Eye (tissue), 1 donor: ENCODE data around the gene GABRB2.
"Not testable (repeated sequence)": the region's sequence is repeated elsewhere in the genome, so short reads cannot be mapped to it uniquely, and the experiment has no call there.

Experiments used
- DNase-seq: peaks from one replicate; pipeline ENCODE4 v3.0.0-alpha.2; 2015

Gene GABRB2

DNA sequence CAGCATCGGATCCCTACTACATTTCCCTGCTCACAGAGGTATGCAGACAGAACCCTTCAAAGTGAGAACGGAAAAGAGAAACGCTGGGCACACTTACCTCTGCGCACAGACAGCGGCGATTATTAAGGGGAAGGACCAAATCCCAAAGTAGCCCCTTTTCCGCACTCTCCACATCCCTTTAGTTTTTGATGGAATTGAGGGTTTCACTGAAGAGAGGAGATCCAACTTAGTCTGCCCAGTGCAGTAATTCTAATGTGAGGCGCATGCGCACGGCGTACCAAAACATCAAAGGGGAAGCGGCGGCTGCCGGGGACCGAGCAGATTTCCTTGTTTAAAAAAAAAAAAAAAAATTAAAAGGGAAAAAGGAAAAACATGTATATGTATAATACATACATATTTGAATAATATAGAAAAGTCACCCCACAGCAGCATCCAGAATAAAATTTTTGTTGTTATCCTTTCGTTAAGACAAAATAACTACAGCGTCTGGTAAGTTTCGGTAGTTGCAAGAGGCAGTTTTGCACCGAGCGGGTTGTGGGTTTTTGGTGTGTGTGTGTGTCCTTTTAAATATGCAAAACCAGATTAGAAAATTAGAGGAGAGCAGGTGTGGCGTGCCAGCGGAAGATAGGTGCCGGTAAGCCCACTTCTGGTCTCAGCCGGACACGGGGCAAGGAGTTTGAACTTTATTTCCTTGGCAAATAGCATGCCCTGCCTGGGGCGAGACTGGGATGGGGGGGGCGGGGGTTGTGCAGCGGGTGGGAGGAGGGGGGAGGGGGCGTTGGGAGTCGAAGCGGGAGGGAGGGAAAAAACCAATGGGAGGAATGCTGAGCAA, at the start of gene GABRB2:
Gene GABRB2 (minus strand): TSS at position 256 of the 832 bp plus-strand sequence. CDS start 82 bp downstream, at position 174.
- DNase-seq: peak; percentile 93

DNA sequence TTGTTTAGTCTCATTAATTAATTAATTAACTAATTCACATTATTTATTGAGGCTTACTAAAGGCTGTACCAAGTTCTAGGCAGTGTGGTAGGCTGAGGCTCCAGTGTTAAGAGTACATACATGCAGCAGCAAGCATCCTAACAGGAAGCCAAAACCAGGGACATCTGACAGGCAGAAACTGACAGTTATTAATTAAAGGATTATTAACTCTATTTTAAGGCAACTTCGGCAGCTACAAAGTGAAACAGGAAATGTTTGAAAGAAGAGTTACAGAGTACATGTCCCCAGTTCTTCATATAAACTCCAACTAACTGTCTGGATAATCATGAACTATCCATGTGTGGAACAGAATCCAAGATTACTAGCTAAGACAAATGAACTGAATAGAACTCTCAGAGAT, 39.3 kb upstream of the GABRB2 start:
- DNase-seq: no peak

DNA sequence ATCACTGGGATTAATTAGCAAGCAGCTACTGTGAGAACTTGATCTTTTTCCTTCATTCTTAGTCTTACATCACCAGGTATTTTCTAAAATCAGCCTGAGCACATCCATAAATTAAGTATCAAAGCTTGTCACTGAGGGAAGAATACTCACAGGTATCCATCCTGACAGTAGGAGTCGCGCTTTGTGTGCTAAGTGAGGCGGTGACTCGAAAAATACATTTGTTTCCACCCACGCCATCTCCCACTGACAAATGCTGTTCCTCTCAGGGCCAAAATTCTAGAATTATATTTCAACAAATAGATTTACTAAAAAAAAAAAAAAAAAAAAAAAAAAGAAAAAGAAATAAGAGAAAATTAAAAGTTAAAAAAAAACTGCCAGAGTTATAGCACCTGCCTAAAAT, 34.1 kb upstream of the GABRB2 start:
- DNase-seq: no peak

DNA sequence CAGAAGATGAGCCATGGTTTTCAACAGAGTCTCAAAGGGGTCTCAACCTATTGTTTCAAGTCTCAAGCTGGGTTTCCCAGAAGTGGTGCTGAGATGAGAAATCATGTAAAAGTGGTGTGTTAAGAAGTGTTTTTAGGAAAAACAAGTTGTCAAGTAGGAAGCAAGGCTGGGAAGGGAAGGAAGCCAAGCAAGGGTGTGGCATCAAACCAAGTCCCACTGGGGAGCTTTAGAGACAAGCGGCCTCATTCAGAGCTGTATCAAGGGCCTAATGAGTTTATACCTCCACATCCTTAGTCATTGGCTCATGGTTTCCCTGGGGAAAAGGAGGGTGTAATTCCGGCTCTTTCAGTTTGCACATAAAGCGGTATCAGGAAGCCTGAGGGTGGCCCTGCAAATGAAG, 26.4 kb upstream of the GABRB2 start:
- no peak for DNase-seq

DNA sequence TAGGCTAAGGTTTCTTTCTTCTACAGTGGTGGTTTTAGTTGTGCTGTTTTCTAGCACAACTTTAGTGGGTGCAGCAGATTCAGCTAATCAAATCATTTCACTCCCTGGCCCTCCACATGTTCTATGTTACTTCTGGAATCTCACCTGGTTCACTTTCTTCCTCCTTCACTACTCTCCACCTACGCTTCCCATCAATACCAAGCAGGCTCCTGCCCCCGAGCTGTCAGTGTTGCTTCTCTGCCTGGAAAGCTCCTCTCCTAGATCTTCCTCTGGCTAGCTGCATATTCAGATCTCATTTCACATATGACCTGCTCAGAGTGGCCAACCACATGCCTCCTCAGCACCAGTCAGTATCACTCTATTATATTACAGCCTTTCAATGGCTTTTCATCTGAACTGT, 19.6 kb upstream of the GABRB2 start:
- no peak for DNase-seq

DNA sequence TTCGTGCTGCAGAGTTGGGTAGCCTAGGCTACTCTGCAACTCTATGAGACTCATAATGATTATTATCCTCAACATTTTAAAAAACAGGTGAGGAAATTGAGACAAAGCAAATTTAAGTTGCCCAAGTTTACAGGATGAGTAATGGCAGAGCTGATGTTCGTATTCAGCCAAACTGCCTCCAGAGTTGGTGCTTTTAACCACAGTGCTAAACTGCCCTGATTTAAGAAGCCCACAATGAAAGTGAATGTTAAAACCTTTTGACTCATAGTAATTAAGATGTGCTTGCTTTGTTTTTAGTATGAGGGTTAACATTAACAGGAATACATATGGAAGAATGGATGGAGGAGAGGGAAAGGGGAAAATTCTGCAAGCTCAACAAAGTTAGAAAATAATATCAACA, 15.9 kb upstream of the GABRB2 start:
- DNase-seq: no peak

DNA sequence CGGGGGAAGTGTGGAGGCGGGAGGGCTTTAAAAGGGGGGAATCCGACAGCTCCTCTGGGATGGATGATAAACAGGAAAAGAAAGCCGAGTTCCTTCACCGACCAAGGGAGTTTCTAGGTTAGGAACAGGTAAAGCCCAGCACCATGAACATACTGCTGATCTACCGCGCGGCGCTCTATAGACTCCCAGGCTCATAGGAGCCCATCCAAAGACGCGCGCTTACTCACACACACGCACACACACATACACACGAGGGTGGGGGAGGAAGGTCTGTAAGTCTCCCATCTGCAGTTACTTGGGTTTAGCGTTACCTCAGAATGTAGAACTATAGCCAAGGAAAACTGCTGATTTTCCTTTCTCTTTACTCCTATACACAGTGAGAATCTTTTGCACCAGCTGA, 2.6 kb upstream of the GABRB2 start:
- DNase-seq: peak; percentile 77

DNA sequence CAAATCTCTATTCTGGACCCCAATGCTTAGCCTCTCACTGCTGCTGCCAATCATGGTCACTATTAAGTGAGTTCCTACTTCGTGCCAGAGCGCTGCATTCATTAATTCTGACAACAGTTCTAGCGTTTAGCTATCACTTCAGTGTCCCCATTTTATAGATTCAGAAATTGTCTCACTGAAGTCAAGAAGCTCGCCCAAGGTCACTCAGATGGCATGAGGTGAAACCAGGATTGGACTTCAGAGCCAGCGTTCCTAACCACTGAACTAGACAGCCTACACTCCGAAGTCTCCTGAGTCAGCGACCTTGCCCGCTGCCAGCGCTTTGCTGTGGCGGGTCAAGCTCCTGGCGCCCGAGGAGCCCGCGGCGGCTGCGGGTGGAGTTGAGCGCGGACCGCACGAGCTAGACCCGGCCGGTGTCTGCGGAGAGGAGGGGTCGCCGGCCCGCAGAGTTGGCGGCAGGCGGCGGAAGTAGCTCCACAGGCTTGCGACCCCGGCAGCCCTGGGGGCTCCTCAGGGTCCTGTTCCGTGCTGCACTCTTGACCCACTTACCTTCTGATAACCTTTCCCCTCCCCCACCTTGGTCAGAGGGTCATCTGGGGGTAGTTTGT, 2.1 kb upstream of the GABRB2 start:
- DNase-seq: no peak

DNA sequence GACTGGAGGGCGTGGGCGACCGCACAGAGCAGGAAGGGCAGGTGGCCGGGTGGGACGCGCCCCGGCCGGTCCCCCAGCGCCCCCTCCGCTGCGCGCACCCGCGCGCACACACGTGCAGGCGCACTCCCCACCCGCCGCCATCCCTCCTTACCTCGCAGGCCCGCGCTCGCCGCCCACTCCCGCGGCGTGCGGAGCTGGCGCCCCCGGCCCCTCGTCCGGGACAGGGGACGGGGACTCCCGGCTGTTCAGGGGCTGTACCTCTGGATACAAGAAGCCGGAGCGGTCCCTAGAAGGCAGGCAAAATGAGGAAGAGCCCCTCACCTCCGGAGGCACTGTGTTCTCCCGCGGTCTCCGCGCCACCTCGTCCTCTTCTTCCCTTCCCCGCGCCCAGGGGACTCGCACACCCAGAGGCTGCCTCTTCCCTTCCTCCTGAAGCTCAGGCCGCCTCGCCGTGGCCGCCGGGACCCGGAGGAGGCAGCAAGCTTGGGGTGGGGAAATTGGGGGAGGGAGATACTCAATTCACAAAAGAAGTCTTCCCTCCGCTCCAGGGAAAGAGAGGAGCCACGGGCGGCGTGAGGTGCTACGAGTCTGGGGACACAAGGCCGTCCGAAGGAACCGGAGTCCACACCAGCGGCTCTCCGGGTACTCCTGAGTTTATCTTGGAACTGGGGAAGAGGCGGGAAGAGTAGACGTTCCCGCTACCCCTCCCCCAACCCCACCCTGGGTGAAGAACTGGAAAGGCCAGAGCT, 1.4 kb upstream of the GABRB2 start:
- peak; percentile 73 for DNase-seq

DNA sequence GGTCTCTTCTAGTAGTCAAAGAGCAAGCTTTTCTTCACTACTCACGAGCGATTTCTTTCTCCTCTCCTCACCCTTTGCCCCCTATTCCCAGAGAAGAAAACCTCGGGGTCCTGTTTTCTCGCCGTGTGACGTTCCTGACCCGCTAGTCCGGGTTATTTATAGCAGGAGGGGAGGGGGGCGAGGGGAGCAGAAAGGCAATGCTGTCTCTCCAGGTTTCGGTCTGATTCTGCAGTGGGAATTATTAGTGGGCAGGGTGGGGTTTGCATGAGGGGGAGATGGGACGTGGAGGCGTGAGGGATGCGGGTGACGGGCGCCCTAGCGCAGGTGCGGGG, 847 bp upstream of the GABRB2 start:
- DNase-seq: peak; percentile 74

DNA sequence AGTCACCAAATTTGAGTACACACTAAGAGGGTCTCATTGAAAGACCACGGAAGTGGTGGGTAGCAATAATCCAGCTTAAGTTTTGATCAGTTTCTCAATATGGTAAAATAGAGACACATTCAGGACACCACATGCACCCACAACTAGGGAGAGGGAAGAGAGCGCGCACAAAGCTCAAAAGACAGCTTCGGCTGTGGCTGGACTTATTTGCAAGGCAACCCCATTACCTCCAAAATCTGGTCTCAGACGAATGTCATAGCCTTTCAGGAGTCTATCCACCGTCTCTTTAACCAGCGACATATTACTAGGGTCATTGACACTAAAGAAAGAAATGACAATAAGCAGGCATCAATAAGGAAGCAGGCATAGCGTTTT, 443 bp downstream of the GABRB2 start:
- DNase-seq: no peak

DNA sequence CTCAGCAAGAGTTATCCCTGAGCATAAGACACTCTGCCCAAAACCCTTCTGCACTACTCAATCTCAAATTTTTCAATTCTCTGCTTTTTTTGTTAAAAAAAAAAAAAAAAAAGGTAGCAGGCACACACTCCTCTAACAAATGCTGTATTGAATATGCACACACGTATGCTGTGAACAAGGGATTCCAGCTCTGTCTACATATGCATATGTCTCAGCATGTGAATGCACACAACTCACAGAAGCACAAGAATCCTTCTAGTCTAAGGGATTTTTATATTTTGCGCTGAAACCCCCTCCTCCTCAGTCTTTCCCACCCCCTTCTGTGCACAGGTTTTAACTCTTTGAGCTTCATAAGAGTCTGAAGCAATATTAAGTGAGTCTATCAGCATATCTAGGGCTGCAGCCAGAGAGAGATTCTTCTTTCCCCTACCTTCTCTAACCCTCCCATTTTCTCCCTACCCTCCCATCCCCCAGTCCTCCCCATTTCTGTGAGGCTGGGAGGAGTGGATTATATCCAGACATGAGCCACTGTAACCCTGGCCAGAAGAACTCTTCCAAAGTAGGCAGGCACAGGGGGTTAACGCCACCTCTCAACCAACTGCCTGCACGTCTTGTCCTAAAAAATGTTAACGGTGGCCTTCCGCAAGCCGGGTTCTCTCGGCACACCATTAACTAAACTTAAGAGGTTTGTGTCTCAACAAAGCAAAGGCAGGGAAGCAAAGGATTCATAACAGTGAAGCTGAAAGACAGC, 1.0 kb downstream of the GABRB2 start:
- peak; percentile 17 for DNase-seq

DNA sequence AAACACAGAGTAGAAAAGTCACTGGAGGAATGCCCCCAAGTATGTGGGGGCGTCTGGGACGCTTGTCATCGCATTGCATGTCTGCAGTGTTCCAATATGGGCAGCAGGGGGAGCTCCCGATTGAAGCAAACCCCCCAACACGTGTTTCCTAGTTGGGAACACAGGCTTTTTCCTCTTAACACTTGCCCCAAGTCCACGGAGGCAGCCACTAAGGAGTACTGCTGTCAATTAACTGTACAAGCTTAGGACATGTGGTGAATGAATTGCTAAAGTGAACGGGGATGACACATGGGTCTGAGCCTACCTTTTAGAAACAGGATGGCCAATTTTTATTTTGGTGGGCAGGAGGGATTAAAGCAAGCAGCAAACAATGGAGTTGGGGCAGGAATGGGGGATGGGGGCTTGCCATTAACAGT, 2.2 kb downstream of the GABRB2 start:
- peak; percentile 77 for DNase-seq

DNA sequence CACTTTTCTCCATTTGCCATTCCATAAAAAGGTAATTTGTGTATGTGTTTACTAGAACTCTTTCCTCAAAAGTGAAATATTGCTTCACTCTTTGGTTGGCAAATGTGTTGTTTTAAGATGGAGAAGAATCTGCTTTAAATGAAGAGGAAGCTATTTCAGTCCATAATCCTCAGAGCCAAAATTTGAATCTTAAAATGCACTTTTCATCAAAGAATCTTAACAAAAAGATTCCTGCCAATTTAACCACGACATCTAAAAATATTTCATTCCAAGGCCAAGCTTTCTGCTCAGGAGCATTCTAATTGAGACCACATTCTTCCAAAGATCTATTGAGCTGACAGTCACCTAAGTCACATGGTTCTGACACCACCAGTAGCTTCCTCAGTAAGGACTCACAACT, 7.5 kb downstream of the GABRB2 start:
- DNase-seq: no peak

DNA sequence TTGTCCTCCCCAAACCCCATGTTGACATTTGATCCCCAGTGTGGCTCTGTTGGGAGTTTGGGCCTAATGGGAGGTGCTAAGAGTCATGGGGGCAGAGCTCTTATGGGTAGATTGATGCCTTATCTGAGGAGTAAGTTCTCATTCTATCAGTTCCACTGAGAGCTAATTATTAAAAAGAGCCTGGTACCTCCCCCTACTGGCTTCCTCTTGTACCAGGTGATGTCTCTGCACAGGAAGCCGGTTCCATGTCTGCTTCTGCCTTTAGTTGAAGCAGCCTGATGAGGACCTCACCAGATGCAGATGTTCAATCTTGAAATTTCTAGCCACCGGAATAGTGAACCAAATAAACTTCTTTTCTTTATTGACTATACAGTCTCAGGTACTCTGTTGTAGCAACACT, 10.8 kb downstream of the GABRB2 start:
- no peak for DNase-seq

DNA sequence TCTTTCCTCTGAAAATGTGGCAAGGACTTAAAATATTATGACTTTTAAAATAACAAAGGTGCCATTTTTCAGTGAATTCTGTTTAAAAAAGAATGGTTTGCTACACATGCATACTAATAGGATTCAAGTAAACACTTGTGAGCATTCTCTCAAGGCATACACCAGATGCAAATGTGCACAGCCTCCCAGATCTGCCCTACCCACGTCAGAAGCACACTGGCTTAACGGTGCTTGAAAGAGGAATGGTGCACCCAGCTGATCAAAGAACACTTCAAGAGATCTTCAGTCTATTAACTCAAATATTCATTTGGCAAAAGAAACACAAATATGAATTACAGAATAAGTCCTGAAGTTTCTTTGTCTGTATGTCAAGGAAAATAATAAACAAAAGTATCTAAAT, 15.8 kb downstream of the GABRB2 start:
- peak; percentile 11 for DNase-seq

DNA sequence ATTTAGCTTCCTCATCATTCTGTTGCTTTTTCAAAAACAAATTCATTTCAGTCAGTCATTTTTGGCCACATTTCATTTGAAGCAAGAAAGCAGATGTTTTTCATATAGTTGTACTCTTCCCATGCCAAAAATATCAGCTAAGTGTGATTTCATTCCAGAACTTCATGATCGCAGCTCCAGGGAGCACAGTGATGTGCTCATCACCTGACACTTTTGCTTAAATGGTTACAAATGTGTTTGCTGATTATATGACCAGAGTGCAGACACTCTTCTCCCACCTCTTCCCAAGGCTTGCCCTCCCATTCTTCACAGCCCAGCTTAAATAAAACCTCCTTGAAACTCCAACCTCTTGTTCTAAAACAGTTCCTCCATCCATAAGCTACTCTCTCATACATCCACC, 32.6 kb downstream of the GABRB2 start:
- peak; percentile 35 for DNase-seq

DNA sequence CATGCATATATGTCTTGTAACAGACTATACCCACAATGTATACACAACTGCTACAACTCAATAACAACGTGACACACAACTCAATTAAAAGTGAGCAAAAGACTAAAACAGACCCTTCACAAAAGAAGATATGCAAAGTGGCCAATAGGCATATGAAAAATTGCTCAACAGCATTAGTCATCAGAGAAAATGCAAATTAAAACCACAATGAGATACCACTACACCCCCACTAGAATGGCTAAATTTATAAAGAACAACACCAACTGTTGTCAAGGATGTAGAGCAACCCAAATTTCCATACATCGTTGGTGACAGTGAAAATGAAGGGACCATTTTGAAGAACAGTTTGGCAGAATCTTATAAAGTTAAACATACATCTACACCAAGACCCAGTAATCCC, 38.9 kb downstream of the GABRB2 start:
- DNase-seq: no peak

DNA sequence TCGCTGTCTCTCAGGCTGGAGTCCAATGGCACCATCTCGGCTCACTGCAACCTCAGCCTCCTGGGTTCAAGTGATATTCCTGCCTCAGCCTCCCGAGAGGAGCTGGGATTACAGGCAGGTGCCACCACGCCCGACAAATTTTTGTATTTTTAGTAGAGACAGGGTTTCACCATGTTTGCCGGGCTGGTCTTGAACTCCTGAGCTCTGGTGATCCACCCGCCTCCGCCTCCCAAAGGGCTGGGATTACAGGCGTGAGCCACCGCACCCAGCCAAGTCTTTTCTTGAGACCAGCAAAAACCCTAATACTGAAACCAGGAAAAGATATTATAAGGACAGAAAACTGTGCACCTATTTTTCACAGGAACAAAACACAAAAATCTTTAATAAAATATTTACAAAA, 41.4 kb downstream of the GABRB2 start:
- DNase-seq: not testable (repeated sequence)

DNA sequence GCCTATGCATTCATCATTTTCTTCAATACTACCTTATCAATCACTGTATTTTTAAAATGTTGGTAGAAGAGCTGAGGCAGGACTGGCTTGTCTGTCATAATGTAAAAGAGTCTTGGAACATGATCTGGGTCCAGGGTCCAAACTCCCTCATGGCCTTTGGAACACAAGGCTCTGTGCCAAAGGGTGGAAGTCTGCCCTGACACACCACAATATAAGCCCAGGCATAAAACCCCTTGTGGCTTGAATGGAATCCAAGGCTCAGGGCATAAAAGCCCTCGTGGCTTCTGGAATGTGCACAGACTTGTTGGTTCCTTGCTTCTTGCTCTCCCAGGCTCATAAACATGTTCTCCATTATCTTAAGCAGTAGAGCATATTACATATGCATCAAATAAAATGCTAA, 48.0 kb downstream of the GABRB2 start:
- no peak for DNase-seq

DNA sequence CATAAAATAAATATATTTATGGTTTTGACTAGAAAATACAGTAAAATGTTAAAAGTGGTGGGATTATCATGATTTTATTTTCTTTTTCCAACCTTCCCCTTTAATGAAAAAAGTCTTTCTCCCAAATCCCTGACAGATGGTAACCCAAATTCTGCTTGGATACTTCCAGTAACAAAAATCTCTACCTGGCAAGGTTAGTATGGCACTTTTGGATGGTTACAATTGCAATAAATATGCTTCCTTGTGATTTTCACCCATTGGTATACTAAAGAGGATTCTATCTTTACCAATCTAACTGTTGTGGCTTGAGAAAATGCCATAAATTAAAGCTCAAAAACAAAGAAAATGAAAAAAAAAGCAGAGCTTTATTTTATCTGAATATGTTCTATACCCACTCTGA, 62.8 kb downstream of the GABRB2 start:
- no peak for DNase-seq

DNA sequence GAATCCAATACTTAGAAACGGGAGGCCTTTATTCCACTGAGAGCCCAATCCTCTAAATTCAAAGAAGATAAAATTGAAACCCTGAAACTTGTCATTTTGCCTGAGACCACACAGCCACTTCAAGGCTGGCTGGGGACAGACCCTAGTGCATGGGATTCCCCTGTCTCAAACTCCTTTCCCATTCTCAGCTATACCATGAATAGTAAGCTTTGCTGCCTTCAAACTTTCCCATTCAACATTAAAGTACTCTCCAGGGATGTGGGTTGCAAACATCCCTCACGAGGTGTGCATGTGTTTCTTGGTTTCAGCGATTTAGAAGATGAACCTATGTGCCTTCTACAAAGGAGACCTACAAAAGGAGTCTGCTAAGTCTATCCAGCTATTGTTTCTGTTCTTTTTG, 64.6 kb downstream of the GABRB2 start:
- DNase-seq: no peak

DNA sequence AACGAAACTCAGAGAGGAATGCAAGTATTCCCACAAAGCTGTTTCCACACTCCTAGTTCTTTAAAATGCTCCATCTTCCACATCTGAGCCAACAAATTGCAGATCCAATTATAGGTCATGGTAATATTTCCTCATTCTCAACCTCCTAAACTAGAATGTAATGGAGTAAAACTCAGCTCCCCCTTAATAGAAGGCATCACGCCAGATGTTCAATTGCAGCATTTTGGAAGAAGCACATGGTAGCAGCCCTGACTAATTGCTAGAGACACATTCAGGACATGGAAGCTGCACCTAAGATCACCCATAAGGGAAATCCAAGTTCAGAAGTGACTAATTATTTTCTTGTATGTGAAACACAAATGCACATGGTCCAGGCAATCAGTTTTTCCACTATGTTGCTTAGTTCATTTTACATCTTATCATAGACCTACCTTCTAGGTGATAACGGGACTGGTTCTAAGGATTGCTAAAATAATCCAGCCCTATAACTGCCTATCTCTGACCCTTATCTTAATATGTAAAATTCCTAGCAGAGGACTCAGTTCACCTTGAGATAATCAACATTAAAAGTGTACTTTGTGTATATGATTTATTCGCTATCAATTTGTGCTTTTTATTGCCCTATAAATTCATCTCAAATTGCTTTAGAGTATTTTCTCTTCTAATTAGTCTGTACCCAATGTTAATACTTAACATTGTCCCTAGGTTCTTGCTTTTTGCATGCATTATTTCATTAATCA, 75.1 kb downstream of the GABRB2 start:
- no peak for DNase-seq
